ENCODE data around the gene MYBPC3. TPM values are rescaled to one million over a fixed set of nuclear protein-coding genes. Genes with fewer than 3 reads are reported as not detected.

MYBPC3 gene
- total and polyA plus RNA-seq, 4 donors = 0.89 to 3.4 (median 1.0) TPM

DNA sequence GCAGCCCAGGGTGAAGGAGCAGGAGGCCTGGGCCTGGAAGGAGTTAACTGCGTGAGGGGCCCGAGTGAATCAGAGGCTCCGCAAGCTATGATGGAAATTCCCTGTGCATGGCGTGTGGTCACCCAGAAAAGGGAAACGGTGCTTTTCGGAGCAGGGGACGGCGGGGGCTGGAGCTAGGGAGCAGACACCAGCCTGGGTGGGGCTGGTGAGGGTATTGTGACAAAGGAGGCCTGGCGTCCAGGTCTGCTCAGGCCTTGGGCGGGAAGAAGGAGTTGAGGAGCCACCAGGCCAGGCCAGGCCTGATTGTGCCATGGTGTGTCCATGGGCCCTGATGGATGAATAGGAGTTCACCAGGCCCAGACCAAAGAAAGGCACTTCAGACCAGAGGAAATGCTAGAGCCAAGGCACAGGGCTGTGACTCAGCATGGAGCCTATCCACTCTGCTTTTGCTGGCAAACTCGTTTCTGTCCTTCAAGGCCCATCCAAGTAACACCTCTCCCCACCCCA is 38.6 kb upstream of the MYBPC3 start:
- WGBS, 2 donors = 39 to 62% methylated on average over 11 of the region's 11 CpGs
- H3K36me3 ChIP-seq (ENCODE audit: control insufficient read depth in 4 of 4, insufficient read depth in 4 of 4, low read length in 4 of 4) = no peaks in the 10 kb centered on the region
- H3K4me3 ChIP-seq = no peak overlapping the region
- H3K9me3 ChIP-seq (ENCODE audit: control insufficient read depth in 4 of 4, insufficient read depth in 3 of 4, low read length in 3 of 4) = no peaks in the 10 kb centered on the region
- DNase-seq (no peak), ATAC-seq (ENCODE audit: insufficient read depth, low FRiP score) (no peak)
- no peaks in the 10 kb centered on the region for H3K27me3 ChIP-seq (ENCODE audit: control insufficient read depth in 3 of 3, insufficient read depth in 3 of 3, low read length in 2 of 3)
- peak overlapping the region in 1 of 2 donors; percentile 73 for H3K27ac ChIP-seq (ENCODE audit: low read depth in 1 of 2, low read length in 1 of 2)
- H3K9ac ChIP-seq (ENCODE audit: insufficient read depth in 1 of 2, low read length in 2 of 2) = no peak overlapping the region
- TF ChIP-seq, protein P1, sequence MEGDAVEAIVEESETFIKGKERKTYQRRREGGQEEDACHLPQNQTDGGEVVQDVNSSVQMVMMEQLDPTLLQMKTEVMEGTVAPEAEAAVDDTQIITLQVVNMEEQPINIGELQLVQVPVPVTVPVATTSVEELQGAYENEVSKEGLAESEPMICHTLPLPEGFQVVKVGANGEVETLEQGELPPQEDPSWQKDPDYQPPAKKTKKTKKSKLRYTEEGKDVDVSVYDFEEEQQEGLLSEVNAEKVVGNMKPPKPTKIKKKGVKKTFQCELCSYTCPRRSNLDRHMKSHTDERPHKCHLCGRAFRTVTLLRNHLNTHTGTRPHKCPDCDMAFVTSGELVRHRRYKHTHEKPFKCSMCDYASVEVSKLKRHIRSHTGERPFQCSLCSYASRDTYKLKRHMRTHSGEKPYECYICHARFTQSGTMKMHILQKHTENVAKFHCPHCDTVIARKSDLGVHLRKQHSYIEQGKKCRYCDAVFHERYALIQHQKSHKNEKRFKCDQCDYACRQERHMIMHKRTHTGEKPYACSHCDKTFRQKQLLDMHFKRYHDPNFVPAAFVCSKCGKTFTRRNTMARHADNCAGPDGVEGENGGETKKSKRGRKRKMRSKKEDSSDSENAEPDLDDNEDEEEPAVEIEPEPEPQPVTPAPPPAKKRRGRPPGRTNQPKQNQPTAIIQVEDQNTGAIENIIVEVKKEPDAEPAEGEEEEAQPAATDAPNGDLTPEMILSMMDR (IDR thresholded peaks at IDR 0.05; ENCODE audit: control extremely low read depth, extremely low read depth) = no peak
- H3K4me1 ChIP-seq (ENCODE audit: control insufficient read depth in 5 of 5, insufficient read depth in 5 of 5, low read length in 5 of 5) = peaks cover 0 to 17% (median 0%) of the 10 kb centered on the region in 5 donors

- Histone ChIP-seq H3K9me3 (ENCODE audit: control insufficient read depth in 4 of 4, insufficient read depth in 3 of 4, low read length in 3 of 4) (no peaks in the 10 kb centered on the region), H3K9ac (ENCODE audit: insufficient read depth in 1 of 2, low read length in 2 of 2) (no peak overlapping the region), H3K4me3 (no peak overlapping the region), H3K4me1 (ENCODE audit: control insufficient read depth in 5 of 5, insufficient read depth in 5 of 5, low read length in 5 of 5) (peaks cover 0 to 15% (median 0%) of the 10 kb centered on the region in 5 donors), H3K27me3 (ENCODE audit: control insufficient read depth in 3 of 3, insufficient read depth in 3 of 3, low read length in 2 of 3) (no peaks in the 10 kb centered on the region), H3K27ac (ENCODE audit: low read depth in 1 of 2, low read length in 1 of 2) (peak overlapping the region in 1 of 2 donors; percentile 73), H3K36me3 (ENCODE audit: control insufficient read depth in 4 of 4, insufficient read depth in 4 of 4, low read length in 4 of 4) (no peaks in the 10 kb centered on the region)
- ATAC-seq (ENCODE audit: insufficient read depth, low FRiP score) (no peak), DNase-seq (no peak)
- WGBS, 2 donors = 94 to 95% methylated on average over 6 of the region's 6 CpGs
- TF ChIP-seq, protein P1 (IDR thresholded peaks at IDR 0.05; ENCODE audit: control extremely low read depth, extremely low read depth) = no peak
These were observed 37.9 kb upstream of the MYBPC3 start for GRCh38 chr11:47390422-47390760.

- Histone ChIP-seq H3K4me3 (no peak overlapping the region), H3K27me3 (ENCODE audit: control insufficient read depth in 3 of 3, insufficient read depth in 3 of 3, low read length in 2 of 3) (no peaks in the 10 kb centered on the region), H3K9me3 (ENCODE audit: control insufficient read depth in 4 of 4, insufficient read depth in 3 of 4, low read length in 3 of 4) (no peaks in the 10 kb centered on the region), H3K27ac (ENCODE audit: low read depth in 1 of 2, low read length in 1 of 2) (peak overlapping the region in 1 of 2 donors; percentile 73), H3K36me3 (ENCODE audit: control insufficient read depth in 4 of 4, insufficient read depth in 4 of 4, low read length in 4 of 4) (no peaks in the 10 kb centered on the region), H3K4me1 (ENCODE audit: control insufficient read depth in 5 of 5, insufficient read depth in 5 of 5, low read length in 5 of 5) (peaks cover 0 to 15% (median 0%) of the 10 kb centered on the region in 5 donors), H3K9ac (ENCODE audit: insufficient read depth in 1 of 2, low read length in 2 of 2) (no peak overlapping the region)
- TF ChIP-seq, protein P1 (IDR thresholded peaks at IDR 0.05; ENCODE audit: control extremely low read depth, extremely low read depth) = no peak
- WGBS, 2 donors = 59 to 72% methylated on average over 17 of the region's 17 CpGs
- no peak for ATAC-seq (ENCODE audit: insufficient read depth, low FRiP score)
- no peak for DNase-seq
These were observed 37.3 kb upstream of the MYBPC3 start for GRCh38 chr11:47389577-47390421.
